SK-N-SH (cell line): Measurements from ENCODE around the gene DEFB115. TPM values are rescaled to one million over a fixed set of nuclear protein-coding genes. Genes with fewer than 3 reads are reported as not detected.
A peak's percentile ranks its signal among the peaks of the same experiment; 100 is the strongest.

ENCODE experiments used
- CTCF ChIA-PET: fragments of 300-600, 350-600 bp; formaldehyde crosslinking; extraction: SDS; loops from one replicate; lab custom pipeline; 2021; lab: Yijun Ruan, JAX
- POLR2A ChIA-PET: fragments of 350-600 bp; sonication (Branson Sonifier 250); formaldehyde crosslinking; extraction: SDS; loops from one replicate; lab custom pipeline; 2020; ENCODE audit warnings: antibody characterized with exemption, inconsistent platforms; lab: Yijun Ruan, JAX
- DNase-seq: peaks from one replicate; pipeline ENCODE4 v3.0.0; 2012
- H2AFZ ChIP-seq: fragments of 200-600 bp; sonication (generic); 2 replicates; pipeline ENCODE4 v1.8.1; 2016; ENCODE audit warnings: antibody characterized with exemption, mild to moderate bottlenecking, low read depth
- H3F3A ChIP-seq: fragments of 200-600 bp; sonication (generic); replicated peaks from 2 replicates; pipeline ENCODE3; 2016; ENCODE audit warnings: antibody characterized with exemption, mild to moderate bottlenecking; ENCODE audit not compliant: insufficient read depth
- H3K27ac ChIP-seq, 2 experiments: fragments of 200-500 bp in 1 of 2; fragments of 200-600 bp in 1 of 2; sonication (Bioruptor generic) in 1 of 2; sonication (generic), shearing (Covaris generic) in 1 of 2; 2 replicates each; pipeline versions ENCODE4 v1.5.1 to v1.6.1; 2014 to 2016; ENCODE audit warnings: low read depth in 2 of 2, inconsistent platforms in 1 of 2, low read length in 1 of 2, mild to moderate bottlenecking in 1 of 2, mixed read lengths in 1 of 2
- H3K27me3 ChIP-seq: fragments of 200-600 bp; sonication (generic), shearing (Covaris generic); 2 replicates; pipeline ENCODE4 v1.6.1; 2016; ENCODE audit warnings: mixed run types; ENCODE audit not compliant: insufficient read depth
- H3K36me3 ChIP-seq, 2 experiments: fragments of 200-500 bp in 1 of 2; fragments of 200-600 bp in 1 of 2; sonication (Bioruptor generic) in 1 of 2; sonication (generic) in 1 of 2; replicated peaks in 1 of 2; 2 replicates each; pipeline versions ENCODE3 to v1.5.1; 2014 to 2016; ENCODE audit warnings: low read length in 1 of 2, mild to moderate bottlenecking in 1 of 2; ENCODE audit not compliant: insufficient read depth in 2 of 2, control insufficient read depth in 1 of 2
- H3K4me1 ChIP-seq, 2 experiments: fragments of 200-500 bp in 1 of 2; fragments of 200-600 bp in 1 of 2; sonication (Bioruptor generic) in 1 of 2; sonication (generic), shearing (Covaris generic) in 1 of 2; 2 replicates each; pipeline versions ENCODE4 v1.5.1 to v1.6.1; 2014 to 2016; ENCODE audit warnings: low read depth in 1 of 2, low read length in 1 of 2, mixed run types in 1 of 2; ENCODE audit not compliant: insufficient read depth in 2 of 2, control insufficient read depth in 1 of 2
- H3K4me2 ChIP-seq: fragments of 200-600 bp; sonication (generic), shearing (Covaris generic); 2 replicates; pipeline ENCODE4 v1.6.1; 2017; ENCODE audit warnings: mixed run types
- H3K4me3 ChIP-seq, 2 experiments: fragments of 200-500 bp in 1 of 2; fragments of 200-600 bp in 1 of 2; sonication (Bioruptor generic) in 1 of 2; sonication (generic), shearing (Covaris generic) in 1 of 2; 2 replicates each; pipeline versions ENCODE4 v1.5.1 to v1.8.1; 2014 to 2016; ENCODE audit warnings: low read depth in 2 of 2, inconsistent platforms in 1 of 2, low read length in 1 of 2, mild to moderate bottlenecking in 1 of 2, mixed read lengths in 1 of 2, moderate library complexity in 1 of 2
- H3K79me2 ChIP-seq: fragments of 200-600 bp; sonication (generic); 2 replicates; pipeline ENCODE4 v1.8.1; 2017; ENCODE audit warnings: mild to moderate bottlenecking; ENCODE audit not compliant: insufficient read depth
- H3K9ac ChIP-seq: fragments of 200-600 bp; sonication (generic); 2 replicates; pipeline ENCODE4 v1.6.1; 2017; ENCODE audit warnings: mixed run types
- H3K9me2 ChIP-seq: fragments of 200-600 bp; sonication (generic); 2 replicates; pipeline ENCODE4 v1.6.1; 2017; ENCODE audit warnings: mixed run types
- H3K9me3 ChIP-seq: fragments of 200-600 bp; sonication (generic); 2 replicates; pipeline ENCODE4 v1.6.1; 2017; ENCODE audit warnings: mixed run types, mild to moderate bottlenecking, moderate library complexity
- H4K20me1 ChIP-seq: fragments of 200-600 bp; sonication (generic); 2 replicates; pipeline ENCODE4 v1.6.1; 2017; ENCODE audit warnings: mild to moderate bottlenecking, mixed run types; ENCODE audit not compliant: insufficient read depth
- CTCF ChIP-seq: fragments of 200-600 bp; sonication (generic); IDR thresholded peaks from 2 replicates; pipeline ENCODE4 v1.6.1; 2017; ENCODE audit warnings: antibody characterized with exemption, mild to moderate bottlenecking, moderate library complexity
- ELF1 ChIP-seq: IDR thresholded peaks from 2 replicates; pipeline ENCODE4 v1.4.0; 2012
- EP300 ChIP-seq, 2 experiments: IDR thresholded peaks; 2 replicates each; pipeline versions ENCODE4 v1.4.0 to v1.6.1; 2012; ENCODE audit warnings: borderline replicate concordance in 1 of 2, low read depth in 1 of 2, low read length in 1 of 2
- EZH2phosphoT487 ChIP-seq: fragments of 200-600 bp; sonication (generic); IDR thresholded peaks from 2 replicates; pipeline ENCODE4 v1.6.1; 2017; ENCODE audit warnings: low read depth, mixed run types, mild to moderate bottlenecking, antibody characterized with exemption, moderate library complexity, borderline replicate concordance
- FOSL2 ChIP-seq: IDR thresholded peaks from 2 replicates; pipeline ENCODE4 v1.4.0; 2012; ENCODE audit warnings: low read depth, mild to moderate bottlenecking, moderate library complexity, borderline replicate concordance
- FOXJ3 ChIP-seq: sonication (generic); formaldehyde crosslinking; IDR thresholded peaks from 2 replicates; pipeline ENCODE4 v1.5.1; 2020; ENCODE audit warnings: mild to moderate bottlenecking, missing genetic modification reagents
- FOXM1 ChIP-seq: IDR thresholded peaks from 2 replicates; pipeline ENCODE4 v1.4.0; 2012; ENCODE audit warnings: low read depth, mild to moderate bottlenecking
- GABPA ChIP-seq: IDR thresholded peaks from 2 replicates; pipeline ENCODE4 v1.4.0; 2012; ENCODE audit warnings: low read depth, mild to moderate bottlenecking
- GATA2 ChIP-seq: sonication (generic); formaldehyde crosslinking; IDR thresholded peaks from 2 replicates; pipeline ENCODE4 v1.5.0; 2020; ENCODE audit warnings: mild to moderate bottlenecking, missing genetic modification reagents
- IRF3 ChIP-seq: fragments of 150-350 bp; IDR thresholded peaks from 2 replicates; pipeline ENCODE4 v1.6.1; 2016; ENCODE audit warnings: mild to moderate bottlenecking, low read depth, low read length
- JUND ChIP-seq: IDR thresholded peaks from 2 replicates; pipeline ENCODE4 v1.4.0; 2012
- MEF2A ChIP-seq: IDR thresholded peaks from 2 replicates; pipeline ENCODE4 v1.4.0; 2012; ENCODE audit warnings: low read depth, borderline replicate concordance
- MXI1 ChIP-seq: IDR thresholded peaks from 2 replicates; pipeline ENCODE4 v1.6.1; 2012; ENCODE audit warnings: mild to moderate bottlenecking, low read depth, low read length, improper control_type of control experiment
- NRF1 ChIP-seq: IDR thresholded peaks from 2 replicates; pipeline ENCODE4 v1.6.1; 2012; ENCODE audit warnings: low read depth, mild to moderate bottlenecking, low read length
- POLR2AphosphoS5 ChIP-seq: IDR thresholded peaks from 2 replicates; pipeline ENCODE4 v1.6.1; 2012; ENCODE audit warnings: low read depth, low read length
- RAD21 ChIP-seq: IDR thresholded peaks from 2 replicates; pipeline ENCODE4 v1.6.1; 2012; ENCODE audit warnings: mild to moderate bottlenecking, low read length
- RCOR1 ChIP-seq: fragments of 150-350 bp; IDR thresholded peaks from 2 replicates; pipeline ENCODE4 v1.6.1; 2017; ENCODE audit warnings: antibody characterized with exemption, low read length
- REST ChIP-seq: IDR thresholded peaks from 2 replicates; pipeline ENCODE4 v1.6.1; 2012; ENCODE audit warnings: mild to moderate bottlenecking, low read depth, low read length, moderate library complexity
- RFX5 ChIP-seq: IDR thresholded peaks from 2 replicates; pipeline ENCODE4 v1.6.1; 2012; ENCODE audit warnings: mild to moderate bottlenecking, improper control_type of control experiment, low read length
- SIN3A ChIP-seq: IDR thresholded peaks from 2 replicates; pipeline ENCODE4 v1.6.1; 2012; ENCODE audit warnings: low read depth, mild to moderate bottlenecking, low read length, moderate library complexity, borderline replicate concordance
- SMC3 ChIP-seq: IDR thresholded peaks from 2 replicates; pipeline ENCODE4 v1.6.1; 2012; ENCODE audit warnings: low read depth, low read length, improper control_type of control experiment
- TCF12 ChIP-seq: IDR thresholded peaks from 2 replicates; pipeline ENCODE4 v1.4.0; 2012
- TEAD4 ChIP-seq: IDR thresholded peaks from 2 replicates; pipeline ENCODE4 v1.4.0; 2012; ENCODE audit warnings: mild to moderate bottlenecking, borderline replicate concordance; ENCODE audit not compliant: insufficient read depth
- YY1 ChIP-seq: IDR thresholded peaks from 2 replicates; pipeline ENCODE4 v1.4.0; 2012; ENCODE audit warnings: low read depth, mild to moderate bottlenecking
- ZBTB33 ChIP-seq: IDR thresholded peaks from 2 replicates; pipeline ENCODE4 v1.4.0; 2012; ENCODE audit warnings: low read depth, borderline replicate concordance
- WGBS: methylation state at CpG from one replicate; pipeline ENCODE4 v1.1.6; 2017; ENCODE audit warnings: low lambda C conversion rate; 5-methylcytosine and 5-hydroxymethylcytosine counted together
- polyA plus RNA-seq, 3 experiments: library from polyadenylated mRNA; depleted of rRNA; stranded (reverse); fragments of >200 nt; gene quantifications; 2 replicates each; pipeline ENCODE4 v1.2.3, GENCODE V29; 2012

Gene DEFB115
- polyA plus RNA-seq, 1 of the 3 experiments (the other 2 are of a cell fraction): not detected

- no peak for TF ChIP-seq ZBTB33
- no peak for TF ChIP-seq TEAD4
Measured at GRCh38 chr20:31256959-31257358, 505 bp upstream of the DEFB115 start (continued).

GRCh38 chr20:31260326-31260932 lies 3.0 kb downstream of the DEFB115 start:
- Histone ChIP-seq H3K9me2 (no peaks in the 10 kb centered on the region), H3K27me3 (no peaks in the 10 kb centered on the region), H3K4me1 (no peaks in the 10 kb centered on the region), H3K79me2 (no peaks in the 10 kb centered on the region), H2AFZ (no peak overlapping the region), H3K36me3 (no peaks in the 10 kb centered on the region), H3K27ac (no peak overlapping the region), H3K9me3 (no peaks in the 10 kb centered on the region), H3K9ac (no peak overlapping the region), H3K4me2 (no peak overlapping the region), H3K4me3 (no peak overlapping the region; a peak in 1 of 4 replicates), H4K20me1 (no peaks in the 10 kb centered on the region), H3F3A (no peaks in the 10 kb centered on the region)
- DNase-seq: peak; percentile 29
- ChIA-PET CTCF (interaction anchor here (0.7 to 2.2 kb wide), 13 partner anchors 8 to 1818 kb away, joined by 3 to 11 read pairs (median 6); no protein-coding TSS in a partner anchor), POLR2A (no interaction called here)
- WGBS: 0% methylated on average over 6 of the region's 6 CpGs
- TF ChIP-seq REST: no peak
- no peak for TF ChIP-seq RCOR1
- no peak for TF ChIP-seq JUND
- no peak for TF ChIP-seq GABPA
- no peak for TF ChIP-seq EZH2phosphoT487
- peak; percentile 62 for TF ChIP-seq RAD21
- TF ChIP-seq POLR2AphosphoS5: no peak
- no peak for TF ChIP-seq FOSL2
- no peak for TF ChIP-seq FOXM1
- TF ChIP-seq RFX5: no peak
- no peak for TF ChIP-seq MXI1
- no peak for TF ChIP-seq FOXJ3 (CRISPR knock-in tag)
- TF ChIP-seq MEF2A: no peak
- peak; percentile 69 for TF ChIP-seq CTCF
- no peak for TF ChIP-seq YY1
- no peak for TF ChIP-seq GATA2 (CRISPR knock-in tag)
- no peak for TF ChIP-seq IRF3
- TF ChIP-seq NRF1: no peak
- TF ChIP-seq SIN3A: no peak
- no peak for TF ChIP-seq TCF12
- no peak for TF ChIP-seq EP300 (IDR thresholded peaks at IDR 0.05; ENCODE audit: borderline replicate concordance in 1 of 2, low read depth in 1 of 2, low read length in 1 of 2)
- no peak for TF ChIP-seq ELF1
- peak; percentile 57 for TF ChIP-seq SMC3
